Measurements from ENCODE around the gene TNK2. TPM values are rescaled to one million over a fixed set of nuclear protein-coding genes. Genes with fewer than 3 reads are reported as not detected.
A peak's percentile ranks its signal among the peaks of the same experiment; 100 is the strongest.

The TNK2 gene
- total and polyA plus RNA-seq, 2 of the 8 experiments (the other 6 are each of a cell fraction or from before 2014, with no cell fraction given), result 10.4 to 33.9 TPM

DNA sequence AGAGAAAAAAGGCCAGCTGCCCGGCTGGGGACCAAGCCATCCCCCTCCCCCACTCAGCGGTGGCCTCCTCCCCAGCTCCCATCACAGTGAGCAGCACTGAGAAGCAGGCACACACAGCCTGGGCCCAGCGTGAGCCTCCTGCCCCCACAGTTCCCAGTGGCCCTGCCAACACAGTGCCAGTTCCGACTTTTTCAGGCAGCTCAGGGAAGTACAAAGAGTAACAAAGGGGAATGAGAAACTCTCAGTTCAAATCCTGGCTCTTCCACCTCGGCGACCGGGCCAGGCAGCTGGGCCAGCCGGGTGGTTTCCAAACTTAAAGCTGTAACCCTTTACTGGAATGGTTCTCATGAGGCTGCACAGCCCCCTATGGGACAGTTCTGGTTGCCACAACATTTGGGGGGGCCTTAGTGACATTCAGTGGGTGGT, 18.5 kb downstream of the TNK2 start:
- Histone ChIP-seq H3K9me3 (ENCODE audit: insufficient read depth in 2 of 2, low read depth in 1 of 2, low read length in 1 of 2) (no peaks in the 10 kb centered on the region; a peak in 1 of 4 replicates), H3K27ac (ENCODE audit: low read depth, low read length) (no peak overlapping the region; the same call in 1 of the 2 replicates), H4K5ac (ENCODE audit: insufficient read length, low read depth, low read length) (no peak overlapping the region), H4K91ac (replicated peaks; ENCODE audit: insufficient read length, low read length) (no peak overlapping the region), H3K56ac (replicated peaks; ENCODE audit: insufficient read length, low read depth, low read length) (no peak overlapping the region), H3K23me2 (ENCODE audit: low read depth, low read length) (peaks cover 2% of the 10 kb centered on the region; the same call in 1 of the 2 replicates), H3K79me1 (ENCODE audit: low read depth, low read length) (peaks cover 7% of the 10 kb centered on the region; the same call in 1 of the 2 replicates), H3K4ac (replicated peaks; ENCODE audit: insufficient read length, low read depth, low read length) (no peak overlapping the region), H3K14ac (ENCODE audit: insufficient read length) (no peak overlapping the region), H3K18ac (ENCODE audit: extremely low read depth, low read length) (peak overlapping the region; percentile 51), H2BK120ac (replicated peaks; ENCODE audit: low read depth, low read length) (no peak overlapping the region), H3K79me2 (ENCODE audit: control insufficient read depth in 1 of 2, insufficient read depth in 2 of 2, low read length in 2 of 2) (no peaks in the 10 kb centered on the region; a peak in 1 of 4 replicates), H3K4me3 (ENCODE audit: extremely low read depth in 1 of 4, insufficient read depth in 2 of 4, low read depth in 3 of 4, low read length in 4 of 4) (no peak overlapping the region), H3K4me2 (ENCODE audit: insufficient read depth in 1 of 2, low read depth in 2 of 2, low read length in 2 of 2) (peak overlapping the region; percentile 6 to 7; a peak in 1 of 4 replicates), H3K23ac (ENCODE audit: insufficient read length) (no peak overlapping the region), H2AK5ac (ENCODE audit: low read depth, low read length) (no peak overlapping the region), H4K20me1 (replicated peaks in 1 of 2; ENCODE audit: control insufficient read depth in 1 of 2, insufficient read depth in 2 of 2, low read length in 2 of 2) (peaks cover 7 to 9% of the 10 kb centered on the region in 2 experiments), H3K27me3 (replicated peaks in 1 of 4; ENCODE audit: control insufficient read depth in 3 of 4, extremely low read depth in 1 of 4, insufficient read depth in 3 of 4, low read length in 3 of 4) (no peaks in the 10 kb centered on the region), H3K36me3 (ENCODE audit: control insufficient read depth in 2 of 4, insufficient read depth in 4 of 4, low read length in 3 of 4) (no peaks in the 10 kb centered on the region; a peak in 2 of 8 replicates), H2AFZ (ENCODE audit: low read length) (no peak overlapping the region), H2BK15ac (ENCODE audit: low read length) (no peak overlapping the region; the same call in 1 of the 2 replicates), H3K4me1 (replicated peaks in 1 of 4; ENCODE audit: control insufficient read depth in 3 of 4, insufficient read depth in 4 of 4, low read length in 3 of 4) (peaks cover 4 to 34% (median 19%) of the 10 kb centered on the region in 4 experiments), H2BK20ac (ENCODE audit: low read length) (no peak overlapping the region), H4K8ac (ENCODE audit: extremely low read depth, insufficient read depth, low read length) (no peak overlapping the region), H3K9ac (replicated peaks in 1 of 4; ENCODE audit: extremely low read depth in 1 of 4, low read depth in 3 of 4, low read length in 3 of 4) (no peak overlapping the region), H2BK12ac (ENCODE audit: low read depth, low read length) (no peak overlapping the region), H2BK5ac (ENCODE audit: low read depth, low read length) (no peak overlapping the region; the same call in 1 of the 2 replicates)
- WGBS, 2 experiments (ENCODE audit: extremely low coverage in 1 of 2, insufficient coverage in 1 of 2, insufficient read length in 1 of 2, insufficient replicate concordance in 2 of 2, low coverage in 1 of 2, low lambda C conversion rate in 2 of 2, missing lambda C conversion rate in 1 of 2), result 73% methylated on average over 6 of the region's 8 CpGs; no CpG with 5 or more reads in 1 of the 2 experiments
- no peak for FAIRE-seq
- DNase-seq (ENCODE audit: low read depth in 1 of 2, low spot score in 2 of 2), result peak in 1 of 2 experiments; percentile 71
- POLR2A ChIA-PET (ENCODE audit: partially characterized antibody), result interaction anchor here (1.2 kb wide), 1 partner anchor 25 kb away, joined by 3 read pairs; no protein-coding TSS in a partner anchor
- CTCF ChIA-PET (ENCODE audit: partially characterized antibody), result interaction anchor here (0.9 to 23.1 kb wide), 11 partner anchors 11 to 275 kb away, joined by 3 to 499 read pairs (median 4); no protein-coding TSS in a partner anchor
- TF ChIP-seq FOSL1 (IDR thresholded peaks at IDR 0.05; ENCODE audit: insufficient read depth, low read depth, low read length) (no peak), BCL11A (IDR thresholded peaks at IDR 0.05; ENCODE audit: low read depth in 2 of 2, low read length in 2 of 2) (no peak), KDM4A (IDR thresholded peaks at IDR 0.05; ENCODE audit: low read depth, low read length, severe bottlenecking) (no peak), CBX5 (IDR thresholded peaks at IDR 0.05; ENCODE audit: low read depth, low read length) (no peak), TAF7 (optimal IDR thresholded peaks at IDR 0.05; ENCODE audit: borderline replicate concordance, low read depth, low read length) (no peak), POLR2AphosphoS5 (IDR thresholded peaks at IDR 0.05; ENCODE audit: low read depth, low read length) (no peak), KDM5A (IDR thresholded peaks at IDR 0.05; ENCODE audit: low read length) (no peak), SAP30 (IDR thresholded peaks at IDR 0.05; ENCODE audit: insufficient read depth, insufficient replicate concordance, low read length) (no peak), TEAD4 (IDR thresholded peaks at IDR 0.05; ENCODE audit: low read depth, low read length) (no peak)
- TF ChIP-seq, protein P1, sequence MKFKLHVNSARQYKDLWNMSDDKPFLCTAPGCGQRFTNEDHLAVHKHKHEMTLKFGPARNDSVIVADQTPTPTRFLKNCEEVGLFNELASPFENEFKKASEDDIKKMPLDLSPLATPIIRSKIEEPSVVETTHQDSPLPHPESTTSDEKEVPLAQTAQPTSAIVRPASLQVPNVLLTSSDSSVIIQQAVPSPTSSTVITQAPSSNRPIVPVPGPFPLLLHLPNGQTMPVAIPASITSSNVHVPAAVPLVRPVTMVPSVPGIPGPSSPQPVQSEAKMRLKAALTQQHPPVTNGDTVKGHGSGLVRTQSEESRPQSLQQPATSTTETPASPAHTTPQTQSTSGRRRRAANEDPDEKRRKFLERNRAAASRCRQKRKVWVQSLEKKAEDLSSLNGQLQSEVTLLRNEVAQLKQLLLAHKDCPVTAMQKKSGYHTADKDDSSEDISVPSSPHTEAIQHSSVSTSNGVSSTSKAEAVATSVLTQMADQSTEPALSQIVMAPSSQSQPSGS (IDR thresholded peaks at IDR 0.05; ENCODE audit: low read length), result no peak
- TF ChIP-seq, protein P2, sequence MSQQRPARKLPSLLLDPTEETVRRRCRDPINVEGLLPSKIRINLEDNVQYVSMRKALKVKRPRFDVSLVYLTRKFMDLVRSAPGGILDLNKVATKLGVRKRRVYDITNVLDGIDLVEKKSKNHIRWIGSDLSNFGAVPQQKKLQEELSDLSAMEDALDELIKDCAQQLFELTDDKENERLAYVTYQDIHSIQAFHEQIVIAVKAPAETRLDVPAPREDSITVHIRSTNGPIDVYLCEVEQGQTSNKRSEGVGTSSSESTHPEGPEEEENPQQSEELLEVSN (IDR thresholded peaks at IDR 0.05), result no peak
